B cell (primary cell): ENCODE measurements around the gene CDCA5. TPM values are rescaled to one million over a fixed set of nuclear protein-coding genes. Genes with fewer than 3 reads are reported as not detected.

ENCODE experiments used
- ATAC-seq: fragments of 200-7000 bp; cut with Tn5 transposase; one replicate; pipeline ENCODE4 v1.10.0; 2021; ENCODE audit warnings: low read depth, mild to moderate bottlenecking, moderate number of reproducible peaks, moderate library complexity
- CTCF ChIA-PET: fragments of 350-600 bp; sonication (Branson Sonifier 250); formaldehyde crosslinking; loops from one replicate; lab custom pipeline; 2021; ENCODE audit warnings: antibody characterized with exemption, inconsistent platforms; lab: Charles Lee
- POLR2A ChIA-PET: fragments of 350-600 bp; sonication (Branson Sonifier 250); formaldehyde crosslinking; loops from one replicate; lab custom pipeline; 2021; ENCODE audit warnings: antibody characterized with exemption; lab: Charles Lee
- DNase-seq: peaks from one replicate; pipeline ENCODE4 v3.0.0; 2013
- H2AFZ ChIP-seq: 2 replicates; pipeline ENCODE4 v1.6.1; 2012; ENCODE audit warnings: mild to moderate bottlenecking, low read depth, low read length; ENCODE audit not compliant: insufficient read depth, poor library complexity, severe bottlenecking
- H3K27ac ChIP-seq, 2 donors: 1 replicate in 1 of 2; 2 replicates in 1 of 2; pipeline ENCODE4 v1.5.1; 2012 to 2013; ENCODE audit warnings: low read length in 2 of 2, mild to moderate bottlenecking in 2 of 2, moderate library complexity in 1 of 2
- H3K27me3 ChIP-seq, 4 experiments: fragments of 200-600 bp in 1 of 4; sonication (generic) in 1 of 4; replicated peaks in 1 of 4; 1 replicate in 2 of 4; 2 replicates in 2 of 4; pipeline versions ENCODE4 v1.6.1 to v1.7.0; 2013 to 2016; ENCODE audit warnings: low read length in 3 of 4, mild to moderate bottlenecking in 2 of 4, mixed read lengths in 1 of 4, moderate library complexity in 1 of 4; ENCODE audit not compliant: insufficient read depth in 4 of 4, control insufficient read depth in 3 of 4; ENCODE audit errors: control extremely low read depth in 1 of 4
- H3K36me3 ChIP-seq, 2 experiments: replicated peaks in 1 of 2; 1 replicate in 1 of 2; 2 replicates in 1 of 2; pipeline versions ENCODE4 v1.6.1 to v1.7.1; 2013; ENCODE audit warnings: low read length in 1 of 2; ENCODE audit not compliant: insufficient read depth in 2 of 2, control insufficient read depth in 1 of 2; ENCODE audit errors: control extremely low read depth in 1 of 2, extremely low read depth in 1 of 2
- H3K4me1 ChIP-seq, 2 donors: fragments of 200-600 bp in 1 of 2; sonication (generic) in 1 of 2; 1 replicate in 1 of 2; 2 replicates in 1 of 2; pipeline versions ENCODE4 v1.5.1 to v1.6.1; 2013 to 2017; ENCODE audit warnings: low read length in 2 of 2; ENCODE audit not compliant: control insufficient read depth in 2 of 2, insufficient read depth in 2 of 2
- H3K4me2 ChIP-seq: replicated peaks from 2 replicates; pipeline ENCODE3; 2012; ENCODE audit warnings: mild to moderate bottlenecking, low read depth, low read length; ENCODE audit not compliant: poor library complexity, severe bottlenecking
- H3K4me3 ChIP-seq, 5 experiments: fragments of 200-600 bp in 1 of 5; sonication (generic) in 1 of 5; 1 replicate in 3 of 5; 2 replicates in 2 of 5; pipeline versions ENCODE4 v1.5.1 to v1.7.0; 2011 to 2016; ENCODE audit warnings: low read length in 4 of 5, mild to moderate bottlenecking in 4 of 5, low read depth in 2 of 5, control low read depth in 1 of 5, moderate library complexity in 1 of 5; ENCODE audit not compliant: insufficient read depth in 1 of 5; ENCODE audit errors: control extremely low read depth in 1 of 5, extremely low read depth in 1 of 5
- H3K79me2 ChIP-seq: fragments of 200-600 bp; sonication (generic); one replicate; pipeline ENCODE4 v1.6.0; 2016; ENCODE audit warnings: low read length; ENCODE audit not compliant: control insufficient read depth, insufficient read depth
- H3K9ac ChIP-seq: fragments of 200-600 bp; sonication (generic); 2 replicates; pipeline ENCODE4 v1.6.1; 2017; ENCODE audit warnings: mild to moderate bottlenecking, low read length, moderate library complexity
- H3K9me3 ChIP-seq, 3 donors: one replicate each; pipeline versions ENCODE4 v1.6.1 to v1.7.1; 2013; ENCODE audit warnings: low read length in 2 of 3; ENCODE audit not compliant: control insufficient read depth in 2 of 3, insufficient read depth in 1 of 3; ENCODE audit errors: control extremely low read depth in 1 of 3
- H4K20me1 ChIP-seq: 2 replicates; pipeline ENCODE4 v1.6.0; 2012; ENCODE audit warnings: mild to moderate bottlenecking, low read length; ENCODE audit not compliant: insufficient read depth, control insufficient read depth, poor library complexity, severe bottlenecking
- H3K27ac Mint-ChIP-seq: one replicate; pipeline ENCODE4 v1.8.0; 2021; ENCODE audit warnings: mixed read lengths
- H3K27me3 Mint-ChIP-seq: one replicate; pipeline ENCODE4 v1.8.0; 2021; ENCODE audit warnings: mixed read lengths
- H3K4me1 Mint-ChIP-seq: one replicate; pipeline ENCODE4 v1.8.0; 2021; ENCODE audit warnings: mixed read lengths
- H3K4me3 Mint-ChIP-seq: one replicate; pipeline ENCODE4 v1.8.0; 2021; ENCODE audit warnings: mixed read lengths
- H3K9me3 Mint-ChIP-seq: one replicate; pipeline ENCODE4 v1.8.0; 2022; ENCODE audit warnings: mixed read lengths; ENCODE audit not compliant: insufficient read depth
- CTCF ChIP-seq: fragments of 200-600 bp; IDR thresholded peaks from one replicate; pipeline ENCODE4 v1.8.0; 2022; ENCODE audit warnings: antibody characterized with exemption, mild to moderate bottlenecking
- EZH2 ChIP-seq: IDR thresholded peaks from 2 replicates; pipeline ENCODE4 v1.6.1; 2012; ENCODE audit warnings: borderline replicate concordance, low read depth, mild to moderate bottlenecking, moderate library complexity, low read length; ENCODE audit not compliant: insufficient read depth, poor library complexity, severe bottlenecking
- WGBS: methylation state at CpG from one replicate; pipeline ENCODE4 v1.1.5; 2013; ENCODE audit warnings: missing lambda C conversion rate; ENCODE audit not compliant: insufficient coverage; 5-methylcytosine and 5-hydroxymethylcytosine counted together
- intact Hi-C: fragments of 100-400 bp; cut with micrococcal nuclease; formaldehyde crosslinking; loops from one replicate; pipeline ENCODE4 v1.10.0; 2022
- polyA plus RNA-seq: library from polyadenylated mRNA; depleted of rRNA; stranded (reverse); fragments of >200 nt; gene quantifications from 2 replicates; pipeline ENCODE4 v1.2.3, GENCODE V29; 2012
- total RNA-seq, 2 donors: library from RNA; stranded (reverse); fragments of 120-200 nt in 1 of 2; gene quantifications; 1 replicate in 1 of 2; 2 replicates in 1 of 2; pipeline versions ENCODE4 v1.2.3 to v1.2.4, GENCODE V29; 2013 to 2022

Gene CDCA5
- total and polyA plus RNA-seq, 2 donors (not counting 1 experiment from before 2014, with no cell fraction given), result 1.1 to 1.4 TPM

- Mint-ChIP-seq H3K4me1 (peaks cover 17% of the 10 kb centered on the region), H3K27ac (no peak overlapping the region), H3K27me3 (no peaks in the 10 kb centered on the region), H3K9me3 (no peaks in the 10 kb centered on the region), H3K4me3 (no peak overlapping the region)
- Histone ChIP-seq H3K4me2 (no peak overlapping the region), H3K4me3 (no peak overlapping the region), H2AFZ (no peak overlapping the region), H3K9ac (no peak overlapping the region), H3K36me3 (no peaks in the 10 kb centered on the region), H3K79me2 (no peaks in the 10 kb centered on the region), H3K9me3 (peaks cover 0 to 3% (median 0%) of the 10 kb centered on the region in 3 donors), H4K20me1 (no peaks in the 10 kb centered on the region), H3K27ac (no peak overlapping the region), H3K27me3 (peaks cover 0 to 2% (median 1%) of the 10 kb centered on the region in 4 experiments), H3K4me1 (peaks cover 10 to 14% of the 10 kb centered on the region in 2 donors)
- no peak for ATAC-seq
- no peak for DNase-seq
- intact Hi-C loops, result no loop called here
- CTCF ChIA-PET, result interaction anchor here (1.3 kb wide), 1 partner anchor 43 kb away, joined by 3 read pairs; the partner anchor contains the start of gene ARL2
- POLR2A ChIA-PET, result interaction anchor here (0.7 kb wide), 1 partner anchor 36 kb away, joined by 4 read pairs; no protein-coding TSS in a partner anchor
- WGBS, result 86% methylated on average over 3 of the region's 6 CpGs
- no peak for TF ChIP-seq CTCF
- TF ChIP-seq EZH2, result no peak
These were observed 26.8 kb downstream of the CDCA5 start for GRCh38 chr11:65056999-65057398.

- no peaks in the 10 kb centered on the region for H4K20me1 ChIP-seq
- H3K27ac ChIP-seq, result no peak overlapping the region
- H3K27ac Mint-ChIP-seq, result no peak overlapping the region
- H3K4me2 ChIP-seq, result no peak overlapping the region
- ATAC-seq (no peak), DNase-seq (no peak)
- no peak overlapping the region for H3K4me3 Mint-ChIP-seq
- H3K9me3 Mint-ChIP-seq, result no peaks in the 10 kb centered on the region
- no CpG with 5 or more reads among the region's 1 CpG for WGBS
- peaks cover 17% of the 10 kb centered on the region for H3K4me1 Mint-ChIP-seq
- intact Hi-C loops, result no loop called here
- H2AFZ ChIP-seq, result no peak overlapping the region
- POLR2A ChIA-PET, result no interaction called here
- TF ChIP-seq CTCF, result no peak
- no peak for TF ChIP-seq EZH2
- no peak overlapping the region for H3K9ac ChIP-seq
- no peaks in the 10 kb centered on the region for H3K9me3 ChIP-seq
- no peak overlapping the region for H3K4me3 ChIP-seq
- H3K27me3 Mint-ChIP-seq, result no peaks in the 10 kb centered on the region
- no peaks in the 10 kb centered on the region for H3K36me3 ChIP-seq
- peaks cover 0 to 2% (median 1%) of the 10 kb centered on the region in 4 experiments for H3K27me3 ChIP-seq
- no peaks in the 10 kb centered on the region for H3K79me2 ChIP-seq
- peaks cover 10 to 14% of the 10 kb centered on the region in 2 donors for H3K4me1 ChIP-seq
- CTCF ChIA-PET, result no interaction called here
These were observed 28.3 kb downstream of the CDCA5 start for GRCh38 chr11:65055538-65055937.
